MV-4-11 (cell line): ENCODE measurements around the gene CNNM1.

Source experiments
- DNase-seq: peaks from one replicate; lab custom pipeline; 2025; lab: John Stamatoyannopoulos, UW

The CNNM1 gene

GRCh38 chr10:99421233-99421739 is 92.1 kb downstream of the CNNM1 start:
- DNase-seq = no peak

GRCh38 chr10:99422529-99423096 is 93.5 kb downstream of the CNNM1 start:
- DNase-seq = no peak

- no peak for DNase-seq
Measured at GRCh38 chr10:99424656-99425055, 95.5 kb downstream of the CNNM1 start.

GRCh38 chr10:99425204-99425603 is 96.0 kb downstream of the CNNM1 start:
- peak; percentile 71 for DNase-seq

GRCh38 chr10:99426689-99427088 is 97.5 kb downstream of the CNNM1 start:
- DNase-seq = no peak

- no peak for DNase-seq
Measured at GRCh38 chr10:99427566-99428190, 98.5 kb downstream of the CNNM1 start.

GRCh38 chr10:99429517-99430095 is 100.5 kb downstream of the CNNM1 start:
- no peak for DNase-seq

- DNase-seq = no peak
Measured at GRCh38 chr10:99430116-99430450, 100.9 kb downstream of the CNNM1 start.

- peak; percentile 97 for DNase-seq
Measured at GRCh38 chr10:99430451-99431189, 101.5 kb downstream of the CNNM1 start, which contains the start of gene GOT1. Gene GOT1, minus strand, starts transcription at chr10:99430624. Its CDS starts 59 bp downstream, at chr10:99430565.

GRCh38 chr10:99431190-99431760 is 102.1 kb downstream of the CNNM1 start:
- peak; percentile 26 for DNase-seq

- no peak for DNase-seq
Measured at GRCh38 chr10:99432047-99432446, 102.9 kb downstream of the CNNM1 start.

GRCh38 chr10:99432881-99433280 is 103.7 kb downstream of the CNNM1 start:
- DNase-seq = no peak

- no peak for DNase-seq
Measured at GRCh38 chr10:99433378-99434020, 104.3 kb downstream of the CNNM1 start.

GRCh38 chr10:99435986-99436638 is 107.0 kb downstream of the CNNM1 start:
- DNase-seq = peak; percentile 34

GRCh38 chr10:99438890-99439289 is 109.7 kb downstream of the CNNM1 start:
- DNase-seq = no peak

- DNase-seq = no peak
Measured at GRCh38 chr10:99442394-99442793, 113.2 kb downstream of the CNNM1 start.

- no peak for DNase-seq
Measured at GRCh38 chr10:99443500-99443899, 114.3 kb downstream of the CNNM1 start.
